HL-60 (cell line): ENCODE data around the gene PITPNB.

Experiments
- DNase-seq, 2 experiments: peaks; one replicate each; pipeline ENCODE4 v3.0.0-alpha.2; 2010 to 2020; ENCODE audit warnings: low read depth in 1 of 2, low spot score in 1 of 2
- H3K27ac ChIP-seq: fragments of 250-450 bp; sonication (Bioruptor Pico); replicated peaks from 2 replicates; pipeline ENCODE4 v1.5.1; 2020; ENCODE audit warnings: mild to moderate bottlenecking, moderate library complexity
- H3K27me3 ChIP-seq: fragments of 250-450 bp; sonication (Bioruptor Pico); 2 replicates; pipeline ENCODE4 v1.5.1; 2021; ENCODE audit warnings: mild to moderate bottlenecking, moderate library complexity; ENCODE audit not compliant: insufficient read depth, poor library complexity, severe bottlenecking
- H3K4me3 ChIP-seq: replicated peaks from 2 replicates; pipeline ENCODE4 v1.5.1; 2011; ENCODE audit warnings: mild to moderate bottlenecking, control low read depth, low read length; ENCODE audit not compliant: insufficient read depth
- GABPA ChIP-seq: IDR thresholded peaks from 2 replicates; pipeline ENCODE4 v1.6.1; 2012; ENCODE audit warnings: low read depth
- POLR2AphosphoS5 ChIP-seq: IDR thresholded peaks from 2 replicates; pipeline ENCODE4 v1.6.1; 2012; ENCODE audit warnings: low read depth
- SPI1 ChIP-seq: IDR thresholded peaks from 2 replicates; pipeline ENCODE4 v1.6.1; 2012; ENCODE audit warnings: low read depth, mild to moderate bottlenecking, borderline replicate concordance
- TF ChIP-seq, protein P1 (sequence below): IDR thresholded peaks from 2 replicates; pipeline ENCODE4 v1.6.1; 2012; ENCODE audit warnings: low read depth; ENCODE audit not compliant: insufficient replicate concordance
- TF ChIP-seq, protein P2 (sequence below): IDR thresholded peaks from one replicate; pipeline ENCODE4 v1.5.1; 2011; ENCODE audit warnings: low read length, control low read depth, inconsistent platforms; ENCODE audit not compliant: insufficient read depth

The PITPNB gene

DNA sequence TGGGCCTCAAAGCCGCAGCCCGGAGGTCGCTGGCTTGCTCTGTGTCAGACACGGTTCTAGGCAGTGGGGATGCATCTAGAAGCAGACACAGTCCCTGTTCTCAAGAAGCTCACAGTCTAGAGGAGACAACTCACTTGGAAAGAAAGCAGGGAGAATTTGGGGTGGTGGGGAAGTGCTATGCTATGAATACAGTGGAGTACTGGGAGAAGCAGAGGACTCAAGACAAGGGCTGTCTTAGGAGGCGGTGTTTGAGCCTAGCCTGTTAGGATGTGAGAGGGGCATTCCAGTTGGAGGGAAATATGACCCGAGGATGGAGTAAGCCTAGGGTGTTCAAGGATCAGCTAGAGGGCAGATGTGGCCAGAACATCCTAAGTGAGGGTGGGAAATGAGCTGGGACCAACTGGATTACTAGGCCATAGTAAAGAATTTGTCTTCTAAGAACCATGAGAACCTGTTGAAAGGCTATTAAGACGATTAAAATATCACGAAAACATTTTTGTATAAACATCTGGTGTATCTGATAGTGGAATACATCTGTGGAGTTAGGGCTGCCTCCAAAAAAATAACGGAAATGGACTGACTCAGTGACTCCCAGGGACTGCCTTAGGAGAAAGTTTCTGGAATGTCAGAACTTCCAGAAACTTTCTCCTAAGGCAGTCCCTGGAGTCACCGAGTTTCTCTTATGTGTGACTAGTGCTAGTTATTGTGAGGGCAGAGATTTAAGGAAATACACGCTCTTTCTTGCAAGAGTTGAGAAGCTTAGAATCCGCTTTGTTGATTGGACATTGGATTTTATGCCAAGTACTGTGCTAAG is 1.1 kb upstream of the PITPNB start:
- H3K27me3 ChIP-seq: no peaks in the 10 kb centered on the region

DNA sequence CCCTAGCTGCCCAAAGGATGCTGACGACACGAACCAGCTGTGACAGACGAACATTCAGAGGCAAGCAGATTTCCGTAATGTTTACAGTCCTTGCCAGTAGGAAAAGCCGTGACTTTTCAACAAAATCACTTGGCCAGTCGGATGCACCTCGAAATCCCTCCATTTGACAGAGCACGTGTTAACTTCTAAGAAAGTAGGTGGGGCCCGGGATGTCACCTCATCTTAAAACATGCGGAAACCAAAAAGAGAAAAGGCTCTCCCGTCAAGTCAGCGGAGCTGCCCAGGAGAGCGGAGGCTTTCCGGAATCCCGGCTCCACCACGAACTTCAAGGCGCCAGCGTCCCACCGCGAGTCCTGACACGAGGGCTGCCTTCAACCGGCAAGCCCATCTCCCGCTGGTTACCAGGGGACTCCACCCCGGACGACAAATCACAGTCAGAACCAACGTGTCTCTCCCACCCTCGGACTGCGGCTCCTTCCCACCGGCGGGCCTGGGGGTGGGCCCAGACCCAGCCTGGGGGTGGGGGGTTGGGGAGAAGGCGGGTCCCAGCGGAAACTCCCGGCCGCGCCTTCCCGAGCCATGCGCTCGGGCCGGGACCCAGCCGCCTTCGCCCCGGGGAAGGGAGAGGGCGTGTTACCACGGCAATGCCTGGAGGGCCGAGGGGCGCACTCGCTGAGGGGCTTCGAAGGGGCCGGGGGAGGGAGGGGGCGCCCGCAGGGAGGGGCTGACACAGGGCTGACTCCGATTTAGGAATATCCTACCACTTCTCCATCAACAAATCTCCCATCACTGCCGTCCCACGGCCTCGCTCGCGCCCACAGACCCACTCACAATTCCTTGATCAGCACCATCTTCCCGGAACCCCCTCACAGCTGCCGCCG is 475 bp downstream of the PITPNB start:
- no peaks in the 10 kb centered on the region for H3K27me3 ChIP-seq
- peak overlapping the region; percentile 98 for H3K4me3 ChIP-seq
- peak; percentile 16 to 32 for DNase-seq
- peak overlapping the region; percentile 87 for H3K27ac ChIP-seq
- TF ChIP-seq GABPA (no peak), POLR2AphosphoS5 (peak; percentile 71)

More for the DNA sequence above, 1.1 kb upstream of the PITPNB start:
- Histone ChIP-seq H3K4me3 (peak overlapping the region; percentile 98), H3K27ac (peak overlapping the region; percentile 87)
- TF ChIP-seq, protein P1, sequence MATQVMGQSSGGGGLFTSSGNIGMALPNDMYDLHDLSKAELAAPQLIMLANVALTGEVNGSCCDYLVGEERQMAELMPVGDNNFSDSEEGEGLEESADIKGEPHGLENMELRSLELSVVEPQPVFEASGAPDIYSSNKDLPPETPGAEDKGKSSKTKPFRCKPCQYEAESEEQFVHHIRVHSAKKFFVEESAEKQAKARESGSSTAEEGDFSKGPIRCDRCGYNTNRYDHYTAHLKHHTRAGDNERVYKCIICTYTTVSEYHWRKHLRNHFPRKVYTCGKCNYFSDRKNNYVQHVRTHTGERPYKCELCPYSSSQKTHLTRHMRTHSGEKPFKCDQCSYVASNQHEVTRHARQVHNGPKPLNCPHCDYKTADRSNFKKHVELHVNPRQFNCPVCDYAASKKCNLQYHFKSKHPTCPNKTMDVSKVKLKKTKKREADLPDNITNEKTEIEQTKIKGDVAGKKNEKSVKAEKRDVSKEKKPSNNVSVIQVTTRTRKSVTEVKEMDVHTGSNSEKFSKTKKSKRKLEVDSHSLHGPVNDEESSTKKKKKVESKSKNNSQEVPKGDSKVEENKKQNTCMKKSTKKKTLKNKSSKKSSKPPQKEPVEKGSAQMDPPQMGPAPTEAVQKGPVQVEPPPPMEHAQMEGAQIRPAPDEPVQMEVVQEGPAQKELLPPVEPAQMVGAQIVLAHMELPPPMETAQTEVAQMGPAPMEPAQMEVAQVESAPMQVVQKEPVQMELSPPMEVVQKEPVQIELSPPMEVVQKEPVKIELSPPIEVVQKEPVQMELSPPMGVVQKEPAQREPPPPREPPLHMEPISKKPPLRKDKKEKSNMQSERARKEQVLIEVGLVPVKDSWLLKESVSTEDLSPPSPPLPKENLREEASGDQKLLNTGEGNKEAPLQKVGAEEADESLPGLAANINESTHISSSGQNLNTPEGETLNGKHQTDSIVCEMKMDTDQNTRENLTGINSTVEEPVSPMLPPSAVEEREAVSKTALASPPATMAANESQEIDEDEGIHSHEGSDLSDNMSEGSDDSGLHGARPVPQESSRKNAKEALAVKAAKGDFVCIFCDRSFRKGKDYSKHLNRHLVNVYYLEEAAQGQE: no peak
- peak; percentile 30; the same call in 1 of the 2 replicates for TF ChIP-seq SPI1
- no peak for TF ChIP-seq GABPA
- TF ChIP-seq, protein P2, sequence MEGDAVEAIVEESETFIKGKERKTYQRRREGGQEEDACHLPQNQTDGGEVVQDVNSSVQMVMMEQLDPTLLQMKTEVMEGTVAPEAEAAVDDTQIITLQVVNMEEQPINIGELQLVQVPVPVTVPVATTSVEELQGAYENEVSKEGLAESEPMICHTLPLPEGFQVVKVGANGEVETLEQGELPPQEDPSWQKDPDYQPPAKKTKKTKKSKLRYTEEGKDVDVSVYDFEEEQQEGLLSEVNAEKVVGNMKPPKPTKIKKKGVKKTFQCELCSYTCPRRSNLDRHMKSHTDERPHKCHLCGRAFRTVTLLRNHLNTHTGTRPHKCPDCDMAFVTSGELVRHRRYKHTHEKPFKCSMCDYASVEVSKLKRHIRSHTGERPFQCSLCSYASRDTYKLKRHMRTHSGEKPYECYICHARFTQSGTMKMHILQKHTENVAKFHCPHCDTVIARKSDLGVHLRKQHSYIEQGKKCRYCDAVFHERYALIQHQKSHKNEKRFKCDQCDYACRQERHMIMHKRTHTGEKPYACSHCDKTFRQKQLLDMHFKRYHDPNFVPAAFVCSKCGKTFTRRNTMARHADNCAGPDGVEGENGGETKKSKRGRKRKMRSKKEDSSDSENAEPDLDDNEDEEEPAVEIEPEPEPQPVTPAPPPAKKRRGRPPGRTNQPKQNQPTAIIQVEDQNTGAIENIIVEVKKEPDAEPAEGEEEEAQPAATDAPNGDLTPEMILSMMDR: no peak
- no peak for TF ChIP-seq POLR2AphosphoS5
- no peak for DNase-seq

DNA sequence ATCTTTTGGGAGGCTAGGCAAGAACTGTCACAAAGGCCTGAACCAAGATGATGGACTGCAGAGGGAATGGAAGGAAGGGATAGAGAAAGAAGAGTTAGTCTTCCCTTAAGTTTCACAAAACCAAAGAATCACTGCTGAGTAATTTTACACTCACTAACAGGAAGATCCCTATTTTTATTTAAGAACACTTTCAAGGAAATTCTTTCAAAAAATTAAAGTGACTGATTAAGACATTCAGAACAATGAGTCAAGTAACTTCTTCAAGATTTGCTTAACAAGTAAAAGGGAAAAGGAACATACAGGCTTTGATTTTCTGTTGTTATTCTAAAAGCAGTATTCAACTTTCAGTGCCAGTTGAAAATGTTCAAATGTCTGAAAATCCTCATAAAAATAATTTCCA is 3.1 kb downstream of the PITPNB start:
- no peaks in the 10 kb centered on the region for H3K27me3 ChIP-seq
- no peak for DNase-seq
- H3K27ac ChIP-seq: no peak overlapping the region
- TF ChIP-seq, protein P2: no peak
- no peak for TF ChIP-seq POLR2AphosphoS5
- no peak overlapping the region for H3K4me3 ChIP-seq

DNA sequence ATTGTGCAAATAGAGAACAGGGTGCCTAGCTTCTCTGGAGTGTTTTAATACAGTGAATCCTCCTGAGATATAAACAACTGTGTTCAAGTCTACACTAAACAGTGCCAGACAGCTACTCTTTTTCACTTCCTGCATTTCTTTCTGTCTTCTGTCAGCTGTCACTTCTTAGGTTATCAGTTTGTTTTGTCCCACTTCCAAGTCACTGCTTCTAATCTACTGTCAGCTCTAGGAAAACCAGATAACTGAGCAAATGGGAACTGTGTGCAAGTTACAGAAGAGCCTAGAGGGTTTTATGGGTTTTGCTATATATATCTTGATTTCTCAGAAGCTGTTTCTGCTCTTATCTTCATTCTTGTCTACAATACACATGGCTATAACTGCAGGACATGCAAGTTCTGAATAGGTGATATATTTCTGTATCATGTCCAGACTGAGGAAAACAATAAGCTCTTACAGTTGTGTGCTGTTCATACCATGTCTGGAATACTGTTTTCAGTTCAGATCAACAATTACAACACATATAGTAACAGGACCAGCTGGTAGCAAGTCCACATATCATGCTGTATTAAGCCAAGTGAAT is 5.8 kb downstream of the PITPNB start:
- Histone ChIP-seq H3K27me3 (no peaks in the 10 kb centered on the region), H3K4me3 (no peak overlapping the region), H3K27ac (no peak overlapping the region)
- TF ChIP-seq, protein P1: no peak
- TF ChIP-seq, protein P2: no peak
- TF ChIP-seq GABPA (no peak), SPI1 (no peak), POLR2AphosphoS5 (no peak)
- no peak for DNase-seq
